Measurements from ENCODE around the gene AUP1. TPM values are rescaled to one million over a fixed set of nuclear protein-coding genes. Genes with fewer than 3 reads are reported as not detected.
A peak's percentile ranks its signal among the peaks of the same experiment; 100 is the strongest.
"Not testable (repeated sequence)": the region's sequence is repeated elsewhere in the genome, so short reads cannot be mapped to it uniquely, and the experiment has no call there.

Gene AUP1
- total RNA-seq, 4 donors from 2014 or later = 164 to 264 (median 189) TPM

GRCh38 chr2:74488643-74489481 is 40.6 kb downstream of the AUP1 start:
- Histone ChIP-seq H3K4me3 (no peak overlapping the region), H3K4me1 (peaks cover 0 to 6% (median 2%) of the 10 kb centered on the region in 4 donors), H3K36me3 (peaks cover 0 to 41% (median 21%) of the 10 kb centered on the region in 4 donors), H3K27me3 (no peaks in the 10 kb centered on the region), H3K27ac (no peak overlapping the region), H3K9me3 (no peaks in the 10 kb centered on the region)
- no peak for DNase-seq
- in situ Hi-C loops (cut with MboI; ENCODE audit: low pct_ligation_motif_present in 1 of 4, low pct_unique_long_range_greater_than_20kb in 1 of 4, low sequenced_read_pairs in 3 of 4) (loop anchor here (5.0 to 25.0 kb wide), 3 partner anchors 93 to 98 kb away; no protein-coding TSS in a partner anchor), intact Hi-C loops (cut with DNase I; ENCODE audit: low total_unique reads) (no loop called here)
- 81 to 91% methylated on average over 2 to 9 of the region's 9 CpGs for WGBS, 2 donors (ENCODE audit: low coverage in 1 of 2)
- TF ChIP-seq CTCF (IDR thresholded peaks at IDR 0.05) = no peak
- TF ChIP-seq POLR2A (IDR thresholded peaks at IDR 0.05) = no peak
- TF ChIP-seq POLR2AphosphoS5 (IDR thresholded peaks at IDR 0.05) = no peak
- TF ChIP-seq EP300 (IDR thresholded peaks at IDR 0.05; ENCODE audit: low read depth) = no peak

- DNase-seq = no peak
- Histone ChIP-seq H3K27ac (no peak overlapping the region), H3K4me1 (peaks cover 12 to 22% (median 17%) of the 10 kb centered on the region in 4 donors), H3K9me3 (no peaks in the 10 kb centered on the region), H3K36me3 (peaks cover 0 to 21% (median 10%) of the 10 kb centered on the region in 4 donors), H3K27me3 (no peaks in the 10 kb centered on the region), H3K4me3 (no peak overlapping the region)
- TF ChIP-seq POLR2A (IDR thresholded peaks at IDR 0.05) (no peak), EP300 (IDR thresholded peaks at IDR 0.05; ENCODE audit: low read depth) (no peak), CTCF (IDR thresholded peaks at IDR 0.05) (no peak), POLR2AphosphoS5 (IDR thresholded peaks at IDR 0.05) (no peak)
- in situ Hi-C loops (cut with MboI; ENCODE audit: low pct_ligation_motif_present in 1 of 4, low pct_unique_long_range_greater_than_20kb in 1 of 4, low sequenced_read_pairs in 3 of 4) (loop anchor here (5.0 to 25.0 kb wide), 3 partner anchors 96 to 101 kb away; no protein-coding TSS in a partner anchor), intact Hi-C loops (cut with DNase I; ENCODE audit: low total_unique reads) (no loop called here)
- 90 to 96% methylated on average over 2 of the region's 2 CpGs for WGBS, 2 donors (ENCODE audit: low coverage in 1 of 2)
Observed at GRCh38 chr2:74486141-74486540, 43.4 kb downstream of the AUP1 start.

- intact Hi-C loops (cut with DNase I; ENCODE audit: low total_unique reads) (loop anchor here (2.0 to 5.0 kb wide), 3 partner anchors 23 to 104 kb away; partner anchors contain the start of gene PCGF1), in situ Hi-C loops (cut with MboI; ENCODE audit: low pct_ligation_motif_present in 1 of 4, low pct_unique_long_range_greater_than_20kb in 1 of 4, low sequenced_read_pairs in 3 of 4) (loop anchor here in 3 of 4 donors (10.0 to 25.0 kb wide), 2 partner anchors 101 to 104 kb away; no protein-coding TSS in a partner anchor)
- H3K4me3 ChIP-seq = peak overlapping the region; percentile 72 to 88 (median 82)
- H3K27ac ChIP-seq = peak overlapping the region in 3 of 4 donors; percentile 93 to 97 (median 94)
- WGBS, 2 donors (ENCODE audit: low coverage in 1 of 2) = 82 to 88% methylated on average over 16 to 19 of the region's 19 CpGs
- not testable (repeated sequence) for H3K9me3 ChIP-seq, DNase-seq, H3K27me3 ChIP-seq
- peaks cover 0 to 11% (median 4%) of the 10 kb centered on the region in 4 donors for H3K36me3 ChIP-seq
- H3K4me1 ChIP-seq = peaks cover 15 to 29% (median 23%) of the 10 kb centered on the region in 4 donors
Observed at GRCh38 chr2:74483675-74484164, 45.8 kb downstream of the AUP1 start.

GRCh38 chr2:74482801-74483674 is 46.5 kb downstream of the AUP1 start, which contains the start of the genes CCDC142 and TTC31:
TSS of gene CCDC142 (minus strand) at chr2:74482998. CDS start at chr2:74482837, 161 bp downstream.
TSS of gene TTC31 (plus strand) at chr2:74483081. CDS start at chr2:74483096, 15 bp downstream.
- WGBS, 2 donors (ENCODE audit: low coverage in 1 of 2) = 0% methylated on average over 1 to 19 of the region's 50 CpGs
- H3K27me3 ChIP-seq = no peaks in the 10 kb centered on the region
- intact Hi-C loops (cut with DNase I; ENCODE audit: low total_unique reads) = loop anchor here (2.0 to 5.0 kb wide), 2 partner anchors 48 to 104 kb away; no protein-coding TSS in a partner anchor
- peaks cover 0 to 11% (median 4%) of the 10 kb centered on the region in 4 donors for H3K36me3 ChIP-seq
- H3K4me1 ChIP-seq = peaks cover 15 to 29% (median 23%) of the 10 kb centered on the region in 4 donors
- DNase-seq = peak; percentile 97
- H3K9me3 ChIP-seq = no peaks in the 10 kb centered on the region
- in situ Hi-C loops (cut with MboI; ENCODE audit: low pct_ligation_motif_present in 1 of 4, low pct_unique_long_range_greater_than_20kb in 1 of 4, low sequenced_read_pairs in 3 of 4) = loop anchor here in 3 of 4 donors (10.0 to 25.0 kb wide), 2 partner anchors 102 to 104 kb away; no protein-coding TSS in a partner anchor
- peak within 1 kb of the TSS; percentile 72 to 88 (median 82) for H3K4me3 ChIP-seq
- peak within 1 kb of the TSS; percentile 88 to 97 (median 94) for H3K27ac ChIP-seq
- peak; percentile 82 to 94 (median 88) for TF ChIP-seq CTCF (IDR thresholded peaks at IDR 0.05)
- TF ChIP-seq POLR2AphosphoS5 (IDR thresholded peaks at IDR 0.05) = peak; percentile 61 to 81 (median 66)
- TF ChIP-seq EP300 (IDR thresholded peaks at IDR 0.05; ENCODE audit: low read depth) = no peak
- peak; percentile 79 for TF ChIP-seq POLR2A (IDR thresholded peaks at IDR 0.05)

Data from transverse colon (tissue), 4 donors.